Astrocyte (in vitro differentiated cells and primary cell): Measurements from ENCODE around the gene MYL12A.

ENCODE experiments used
- CTCF ChIP-seq: IDR thresholded peaks from 2 replicates; pipeline ENCODE4 v1.5.1; 2011; ENCODE audit warnings: low read depth, mild to moderate bottlenecking, inconsistent platforms, low read length, moderate library complexity; ENCODE audit not compliant: insufficient read depth
- EZH2 ChIP-seq: IDR thresholded peaks from 2 replicates; pipeline ENCODE4 v1.6.1; 2012; ENCODE audit warnings: mild to moderate bottlenecking, low read length, inconsistent platforms; ENCODE audit not compliant: insufficient read depth

- TF ChIP-seq CTCF = peak; percentile 87
- no peak for TF ChIP-seq EZH2
Measured at GRCh38 chr18:3245853-3246634, 1.6 kb upstream of the MYL12A start.
